SK-N-SH (cell line): ENCODE data around the gene PPM1K.

Experiments
- EP300 ChIP-seq, 2 experiments: IDR thresholded peaks; 2 replicates each; pipeline versions ENCODE4 v1.4.0 to v1.6.1; 2012; ENCODE audit warnings: borderline replicate concordance in 1 of 2, low read depth in 1 of 2, low read length in 1 of 2
- EZH2phosphoT487 ChIP-seq: fragments of 200-600 bp; sonication (generic); IDR thresholded peaks from 2 replicates; pipeline ENCODE4 v1.6.1; 2017; ENCODE audit warnings: low read depth, mixed run types, mild to moderate bottlenecking, antibody characterized with exemption, moderate library complexity, borderline replicate concordance
- FOXJ3 ChIP-seq: sonication (generic); formaldehyde crosslinking; IDR thresholded peaks from 2 replicates; pipeline ENCODE4 v1.5.1; 2020; ENCODE audit warnings: mild to moderate bottlenecking, missing genetic modification reagents
- MEF2A ChIP-seq: IDR thresholded peaks from 2 replicates; pipeline ENCODE4 v1.4.0; 2012; ENCODE audit warnings: low read depth, borderline replicate concordance
- NRF1 ChIP-seq: IDR thresholded peaks from 2 replicates; pipeline ENCODE4 v1.6.1; 2012; ENCODE audit warnings: low read depth, mild to moderate bottlenecking, low read length
- POLR2AphosphoS5 ChIP-seq: IDR thresholded peaks from 2 replicates; pipeline ENCODE4 v1.6.1; 2012; ENCODE audit warnings: low read depth, low read length
- RAD21 ChIP-seq: IDR thresholded peaks from 2 replicates; pipeline ENCODE4 v1.6.1; 2012; ENCODE audit warnings: mild to moderate bottlenecking, low read length
- RCOR1 ChIP-seq: fragments of 150-350 bp; IDR thresholded peaks from 2 replicates; pipeline ENCODE4 v1.6.1; 2017; ENCODE audit warnings: antibody characterized with exemption, low read length
- RFX5 ChIP-seq: IDR thresholded peaks from 2 replicates; pipeline ENCODE4 v1.6.1; 2012; ENCODE audit warnings: mild to moderate bottlenecking, improper control_type of control experiment, low read length
- SIN3A ChIP-seq: IDR thresholded peaks from 2 replicates; pipeline ENCODE4 v1.6.1; 2012; ENCODE audit warnings: low read depth, mild to moderate bottlenecking, low read length, moderate library complexity, borderline replicate concordance
- TAF1 ChIP-seq: IDR thresholded peaks from 2 replicates; pipeline ENCODE4 v1.6.1; 2012; ENCODE audit warnings: low read depth, mild to moderate bottlenecking, low read length, moderate library complexity, borderline replicate concordance
- YY1 ChIP-seq: IDR thresholded peaks from 2 replicates; pipeline ENCODE4 v1.4.0; 2012; ENCODE audit warnings: low read depth, mild to moderate bottlenecking
- TF ChIP-seq, protein P1 (sequence below): fragments of 200-600 bp; sonication (generic); IDR thresholded peaks from 2 replicates; pipeline ENCODE4 v1.6.1; 2017; ENCODE audit warnings: antibody characterized with exemption, mild to moderate bottlenecking, moderate library complexity

DNA sequence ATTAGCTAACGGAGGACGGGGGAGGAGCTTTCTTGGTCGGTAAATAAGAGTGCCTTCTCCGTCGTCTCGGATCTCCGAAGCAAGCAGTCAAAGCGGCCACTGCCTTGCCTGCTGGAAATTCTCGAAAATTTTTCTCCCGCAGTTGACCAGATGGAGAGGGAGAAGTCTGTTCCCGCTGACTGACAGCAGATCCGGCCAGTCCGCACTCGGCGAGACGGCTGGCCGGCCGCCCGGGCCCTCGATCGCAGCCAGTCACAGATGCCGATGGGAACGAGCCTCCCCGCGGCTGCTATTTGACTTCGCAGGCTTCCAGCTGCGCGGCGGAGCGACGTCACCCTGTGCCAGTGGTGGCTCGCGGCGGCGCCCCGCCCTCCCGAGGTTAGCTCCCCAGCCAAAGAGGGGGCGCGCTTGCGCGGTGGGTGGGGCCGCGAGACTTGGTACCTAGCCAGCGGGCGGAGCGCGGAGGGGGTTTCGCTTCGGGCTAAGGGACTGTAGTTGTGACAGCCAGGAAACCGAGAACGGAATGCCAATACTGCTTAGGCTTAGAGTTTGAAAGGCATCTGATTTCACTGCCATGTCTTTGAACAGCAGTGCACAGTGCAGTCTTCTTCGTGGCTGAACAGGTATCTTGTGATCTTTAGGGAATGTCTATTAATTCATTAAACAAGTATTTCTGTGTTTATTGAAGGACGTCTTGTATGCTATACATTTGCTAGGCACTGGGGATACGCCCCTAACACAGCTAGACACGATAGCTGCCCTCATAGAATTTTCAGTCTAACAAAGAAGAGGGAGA, at the start of gene PPM1K:
- TF ChIP-seq TAF1 (no peak), MEF2A (no peak), RAD21 (no peak), FOXJ3 (CRISPR knock-in tag) (no peak), EP300 (IDR thresholded peaks at IDR 0.05; ENCODE audit: borderline replicate concordance in 1 of 2, low read depth in 1 of 2, low read length in 1 of 2) (0 out of 4 replicates have a peak, but pooled peaks of 1 of the 2 experiments have one; percentile 5), SIN3A (peak; percentile 47; the same call in 1 of the 2 replicates), RFX5 (no peak; the same call in 1 of the 2 replicates), EZH2phosphoT487 (no peak), NRF1 (peak; percentile 76), RCOR1 (peak; percentile 53; the same call in 1 of the 2 replicates), YY1 (no peak), POLR2AphosphoS5 (no peak)
- TF ChIP-seq, protein P1, sequence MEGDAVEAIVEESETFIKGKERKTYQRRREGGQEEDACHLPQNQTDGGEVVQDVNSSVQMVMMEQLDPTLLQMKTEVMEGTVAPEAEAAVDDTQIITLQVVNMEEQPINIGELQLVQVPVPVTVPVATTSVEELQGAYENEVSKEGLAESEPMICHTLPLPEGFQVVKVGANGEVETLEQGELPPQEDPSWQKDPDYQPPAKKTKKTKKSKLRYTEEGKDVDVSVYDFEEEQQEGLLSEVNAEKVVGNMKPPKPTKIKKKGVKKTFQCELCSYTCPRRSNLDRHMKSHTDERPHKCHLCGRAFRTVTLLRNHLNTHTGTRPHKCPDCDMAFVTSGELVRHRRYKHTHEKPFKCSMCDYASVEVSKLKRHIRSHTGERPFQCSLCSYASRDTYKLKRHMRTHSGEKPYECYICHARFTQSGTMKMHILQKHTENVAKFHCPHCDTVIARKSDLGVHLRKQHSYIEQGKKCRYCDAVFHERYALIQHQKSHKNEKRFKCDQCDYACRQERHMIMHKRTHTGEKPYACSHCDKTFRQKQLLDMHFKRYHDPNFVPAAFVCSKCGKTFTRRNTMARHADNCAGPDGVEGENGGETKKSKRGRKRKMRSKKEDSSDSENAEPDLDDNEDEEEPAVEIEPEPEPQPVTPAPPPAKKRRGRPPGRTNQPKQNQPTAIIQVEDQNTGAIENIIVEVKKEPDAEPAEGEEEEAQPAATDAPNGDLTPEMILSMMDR = no peak
